Activated CD4-positive, CD25-positive, alpha-beta regulatory T cell (primary cell): ENCODE measurements around the gene WDR45.
A peak's percentile ranks its signal among the peaks of the same experiment; 100 is the strongest.

Experiments
- DNase-seq, 4 experiments: peaks; one replicate each; lab custom pipeline; 2025; lab: John Stamatoyannopoulos, UW

WDR45 gene

GRCh38 chrX:49073601-49074575 lies 5.8 kb downstream of the WDR45 start, which contains the start of gene PRAF2:
Gene PRAF2, minus strand, starts transcription at chrX:49074002. Its CDS starts 15 bp downstream, at chrX:49073987.
- DNase-seq, result peak; percentile 44 to 79 (median 67)

DNA sequence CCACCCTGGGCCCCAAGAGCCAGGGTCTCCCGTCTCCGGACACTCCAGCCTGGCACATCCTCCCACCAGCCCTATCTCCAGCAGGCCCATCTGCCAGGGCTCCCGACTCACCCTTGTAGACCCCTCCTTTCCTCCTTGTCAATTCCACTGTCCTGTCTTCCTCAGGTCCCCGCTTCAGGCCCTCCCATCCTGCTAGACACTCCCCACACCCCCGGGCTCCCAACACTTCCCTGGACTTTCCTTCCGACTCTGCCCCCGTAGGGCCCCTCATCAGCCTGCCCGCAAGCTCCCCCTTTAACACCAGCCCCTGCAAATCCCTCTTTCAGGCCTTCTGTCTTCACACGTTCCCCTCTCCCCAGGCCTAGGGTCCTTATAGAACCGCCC lies 7.0 kb downstream of the WDR45 start:
- DNase-seq, result no peak

DNA sequence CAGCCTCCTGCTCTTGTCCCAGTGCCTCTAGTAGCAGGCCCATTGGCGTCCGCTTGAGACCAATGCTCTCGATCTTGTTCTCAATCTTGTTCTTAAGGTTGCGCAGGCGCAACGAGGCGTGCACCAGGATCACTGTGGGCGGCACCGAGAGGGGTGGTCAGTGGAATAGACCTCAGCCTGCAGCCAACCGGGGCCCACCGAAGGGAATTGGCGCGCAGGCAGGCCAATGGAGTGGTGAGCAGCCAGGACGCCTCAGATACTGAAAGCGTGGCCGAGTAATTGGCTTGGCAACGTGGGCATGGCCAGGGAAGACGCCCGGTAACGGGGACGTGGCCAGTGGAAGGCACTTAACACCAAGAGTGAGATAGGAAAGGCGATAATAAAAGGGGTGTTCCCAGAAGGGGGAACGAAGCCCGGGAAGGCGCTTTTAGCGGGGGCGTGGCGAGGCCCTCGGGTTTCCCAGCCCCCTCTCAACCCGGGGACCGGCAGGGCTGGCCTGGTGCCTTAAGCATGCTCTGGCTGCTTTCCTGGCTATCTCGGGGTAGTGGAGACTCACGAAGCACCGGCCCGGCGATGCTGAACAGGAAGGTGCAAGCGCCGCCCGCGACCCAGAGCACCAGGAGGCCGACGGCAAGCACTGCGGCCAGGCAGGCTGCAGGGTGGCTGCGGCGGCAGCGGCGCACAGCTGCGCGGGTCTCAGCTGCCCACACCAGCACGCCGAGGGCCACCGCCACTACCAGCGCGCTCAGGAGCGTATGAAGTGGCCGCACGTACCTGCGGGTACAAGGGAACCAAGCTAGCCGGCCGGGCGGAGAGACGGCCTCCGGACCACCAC lies 7.6 kb downstream of the WDR45 start:
- no peak for DNase-seq

DNA sequence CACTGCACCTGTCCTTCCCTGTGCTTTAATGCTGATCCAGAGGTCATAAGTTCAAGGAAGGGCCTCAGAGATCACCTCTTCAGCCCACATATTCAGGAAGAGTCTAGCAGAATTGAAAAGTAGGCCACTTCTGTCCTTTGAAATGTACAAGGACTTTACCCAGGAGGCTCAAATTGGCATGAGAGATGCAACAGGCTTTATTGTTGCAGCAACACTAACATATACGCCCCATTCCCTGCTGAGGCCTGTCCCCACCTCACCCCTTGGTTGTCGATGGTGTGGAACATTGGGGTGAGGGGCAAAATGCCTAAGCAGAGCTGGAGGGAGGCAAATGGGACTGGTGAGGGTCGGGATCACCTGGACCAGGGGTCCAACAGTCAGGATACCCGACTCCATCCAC lies 8.7 kb downstream of the WDR45 start:
- DNase-seq, result no peak

DNA sequence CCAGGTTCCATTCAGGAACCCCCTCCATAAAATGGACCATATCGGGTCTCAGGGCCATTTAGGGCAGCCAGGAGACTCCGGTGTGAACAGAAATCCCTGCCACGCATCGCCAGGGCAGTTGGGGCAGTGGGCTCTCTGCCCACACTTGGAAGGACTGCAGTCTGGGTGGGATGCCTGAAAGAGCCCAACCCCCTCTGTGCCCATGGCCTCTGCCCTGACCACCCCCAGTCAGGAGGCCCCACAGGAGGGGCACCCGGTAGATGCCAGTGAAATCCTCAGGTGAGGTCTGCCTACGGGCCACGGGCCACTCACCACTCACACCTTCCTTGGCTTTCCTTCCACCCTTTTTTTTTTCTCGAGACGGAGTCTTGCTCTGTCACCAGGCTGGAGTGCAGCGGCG lies 10.6 kb downstream of the WDR45 start:
- DNase-seq, result no peak

GRCh38 chrX:49067285-49068120 lies 12.2 kb downstream of the WDR45 start:
- no peak for DNase-seq

GRCh38 chrX:49066690-49067089 lies 13.0 kb downstream of the WDR45 start:
- no peak for DNase-seq

DNA sequence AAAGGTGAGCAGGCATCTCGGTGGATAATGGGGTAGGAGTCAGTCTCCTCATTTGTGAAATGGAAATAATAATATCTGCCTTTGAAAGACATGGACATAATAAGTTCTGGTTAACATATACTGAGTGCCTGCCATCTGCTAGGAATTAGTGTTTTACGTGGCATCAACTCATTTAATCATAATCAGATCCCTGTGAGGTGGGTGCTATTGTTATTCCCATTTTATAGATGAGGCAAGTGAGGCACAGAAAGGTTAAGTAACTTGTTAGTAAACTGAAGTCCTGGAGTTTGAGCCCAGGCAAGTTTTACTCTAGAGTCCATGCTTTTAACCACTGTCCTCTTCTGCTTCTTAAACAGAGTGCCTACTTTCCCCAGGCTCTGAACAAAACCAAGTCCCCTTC lies 13.4 kb downstream of the WDR45 start:
- no peak for DNase-seq

GRCh38 chrX:49064735-49065134 lies 15.0 kb downstream of the WDR45 start:
- no peak for DNase-seq

GRCh38 chrX:49064303-49064702 lies 15.4 kb downstream of the WDR45 start:
- DNase-seq, result no peak

GRCh38 chrX:49063715-49064114 lies 16.0 kb downstream of the WDR45 start:
- DNase-seq, result no peak

DNA sequence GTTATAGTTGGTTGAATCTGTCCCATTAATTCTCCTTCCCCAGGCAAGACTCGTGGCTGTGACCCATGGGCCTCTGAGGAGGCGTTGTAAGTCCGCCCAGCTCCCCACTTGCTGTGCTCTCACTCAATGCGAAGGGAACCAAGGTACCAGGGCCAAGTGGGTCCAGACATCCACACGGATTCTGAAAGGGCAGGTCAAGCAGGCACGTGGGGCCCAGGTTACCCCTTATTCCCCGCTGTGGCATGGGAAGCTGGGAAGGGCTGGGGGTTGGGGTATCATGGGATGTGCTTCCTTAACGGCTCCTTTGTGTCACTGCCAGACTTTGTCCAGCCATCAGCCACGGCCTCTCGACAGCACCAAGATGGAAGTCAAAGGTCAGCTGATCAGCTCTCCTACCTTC lies 17.8 kb downstream of the WDR45 start:
- no peak for DNase-seq

GRCh38 chrX:49061490-49061889 lies 18.2 kb downstream of the WDR45 start:
- DNase-seq, result no peak

DNA sequence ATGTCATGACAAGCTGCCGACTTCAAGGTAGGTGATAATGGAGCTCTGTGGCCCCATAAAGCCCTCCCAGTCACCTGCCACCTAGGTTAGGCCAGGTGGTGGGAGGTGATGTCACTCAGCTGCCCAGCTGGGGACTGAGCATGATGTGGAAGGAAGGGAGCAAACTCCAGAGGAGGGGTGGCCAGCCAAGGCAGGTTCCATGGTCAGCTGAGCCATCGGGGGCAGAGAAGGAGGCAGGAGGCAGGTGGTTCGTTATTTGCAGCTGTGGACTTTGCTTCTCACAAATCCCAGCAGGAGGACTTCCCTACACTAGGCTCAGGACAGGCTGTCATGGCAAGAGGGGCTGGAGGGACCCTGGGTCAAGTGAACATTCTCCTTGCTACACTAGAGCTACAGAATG lies 18.8 kb downstream of the WDR45 start:
- no peak for DNase-seq

DNA sequence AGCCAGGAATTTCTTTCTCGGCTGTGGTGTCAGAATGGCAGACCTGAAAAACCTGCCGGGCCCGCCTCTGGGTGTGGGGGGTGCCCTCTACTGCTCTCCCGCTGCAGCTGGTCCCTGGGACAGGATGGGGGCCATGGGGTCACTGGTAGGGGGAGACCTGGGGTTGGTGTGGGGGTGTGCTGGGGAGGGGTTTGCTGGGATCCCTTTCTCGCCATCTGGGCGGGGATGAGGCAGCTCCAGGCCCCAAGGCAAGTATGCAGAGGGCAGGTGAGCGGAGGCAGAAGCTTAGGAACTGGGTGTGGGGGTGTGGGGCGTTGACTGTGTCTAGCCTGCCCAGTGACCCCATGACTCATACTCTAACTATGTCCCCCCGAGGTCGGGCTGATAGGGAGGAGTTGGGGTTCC lies 20.0 kb downstream of the WDR45 start:
- DNase-seq, result no peak

- no peak for DNase-seq
Measured at GRCh38 chrX:49059201-49059600, 20.5 kb downstream of the WDR45 start.

GRCh38 chrX:49058794-49059193 lies 20.9 kb downstream of the WDR45 start, which contains the start of gene CCDC120:
Gene CCDC120, plus strand, starts transcription at chrX:49058999. Its CDS starts 3,043 bp downstream, at chrX:49062042.
- no peak for DNase-seq

- no peak for DNase-seq
Measured at GRCh38 chrX:49054073-49054762, 25.5 kb downstream of the WDR45 start.

- peak; percentile 14 to 41 (median 18) for DNase-seq
Measured at GRCh38 chrX:49053223-49054072, 26.2 kb downstream of the WDR45 start.

DNA sequence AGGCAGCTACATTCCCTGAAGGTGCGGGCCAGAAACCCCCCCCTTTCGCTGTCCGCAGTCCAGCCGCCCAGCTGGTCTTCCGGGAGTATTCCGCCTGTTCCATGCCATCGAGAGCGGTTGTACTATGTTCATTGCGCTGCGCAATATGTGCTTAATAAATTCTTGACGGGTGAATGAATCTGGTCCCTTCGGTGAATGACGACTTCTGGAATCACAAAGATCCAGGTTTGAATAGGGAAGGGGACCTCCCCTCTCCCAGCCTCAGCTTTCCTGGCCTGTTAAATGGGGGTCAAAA lies 35.8 kb downstream of the WDR45 start:
- no peak for DNase-seq
